Activated CD8-positive, alpha-beta memory T cell treated with anti-CD3 and anti-CD28 coated beads, Interleukin-2, amount 50 U/mL, for 24 hours (primary cell): ENCODE measurements around the gene ZNF354C.

Experiments used
- DNase-seq: peaks from one replicate; pipeline ENCODE4 v3.0.0-alpha.2; 2020; ENCODE audit errors: extremely low read depth

ZNF354C gene

GRCh38 chr5:179113945-179114641, 53.9 kb downstream of the ZNF354C start:
- no peak for DNase-seq

GRCh38 chr5:179114756-179115155, 54.6 kb downstream of the ZNF354C start:
- DNase-seq = no peak

GRCh38 chr5:179115307-179115706, 55.1 kb downstream of the ZNF354C start:
- no peak for DNase-seq

GRCh38 chr5:179115845-179116524, 55.8 kb downstream of the ZNF354C start:
- no peak for DNase-seq

GRCh38 chr5:179118338-179118737, 58.2 kb downstream of the ZNF354C start:
- DNase-seq = no peak

- DNase-seq = no peak
These were observed 58.7 kb downstream of the ZNF354C start for GRCh38 chr5:179118756-179119414.

- no peak for DNase-seq
These were observed 59.4 kb downstream of the ZNF354C start for GRCh38 chr5:179119415-179120170.

- no peak for DNase-seq
These were observed 60.3 kb downstream of the ZNF354C start for GRCh38 chr5:179120421-179120861.

GRCh38 chr5:179120951-179121666, 60.9 kb downstream of the ZNF354C start:
- DNase-seq = no peak

- DNase-seq = no peak
These were observed 61.5 kb downstream of the ZNF354C start for GRCh38 chr5:179121667-179122111.

- DNase-seq = no peak
These were observed 62.4 kb downstream of the ZNF354C start for GRCh38 chr5:179122411-179123108.

GRCh38 chr5:179123109-179123426, 62.9 kb downstream of the ZNF354C start:
- no peak for DNase-seq

GRCh38 chr5:179123491-179124272, 63.5 kb downstream of the ZNF354C start:
- no peak for DNase-seq

- DNase-seq = no peak
These were observed 64.2 kb downstream of the ZNF354C start for GRCh38 chr5:179124273-179124852.

GRCh38 chr5:179124853-179125788, 64.9 kb downstream of the ZNF354C start:
- no peak for DNase-seq

- no peak for DNase-seq
These were observed 65.8 kb downstream of the ZNF354C start for GRCh38 chr5:179125789-179126505.

GRCh38 chr5:179126506-179126991, 66.4 kb downstream of the ZNF354C start:
- no peak for DNase-seq
